ENCODE data around the gene BMF.
A peak's percentile ranks its signal among the peaks of the same experiment; 100 is the strongest.

The BMF gene

DNA sequence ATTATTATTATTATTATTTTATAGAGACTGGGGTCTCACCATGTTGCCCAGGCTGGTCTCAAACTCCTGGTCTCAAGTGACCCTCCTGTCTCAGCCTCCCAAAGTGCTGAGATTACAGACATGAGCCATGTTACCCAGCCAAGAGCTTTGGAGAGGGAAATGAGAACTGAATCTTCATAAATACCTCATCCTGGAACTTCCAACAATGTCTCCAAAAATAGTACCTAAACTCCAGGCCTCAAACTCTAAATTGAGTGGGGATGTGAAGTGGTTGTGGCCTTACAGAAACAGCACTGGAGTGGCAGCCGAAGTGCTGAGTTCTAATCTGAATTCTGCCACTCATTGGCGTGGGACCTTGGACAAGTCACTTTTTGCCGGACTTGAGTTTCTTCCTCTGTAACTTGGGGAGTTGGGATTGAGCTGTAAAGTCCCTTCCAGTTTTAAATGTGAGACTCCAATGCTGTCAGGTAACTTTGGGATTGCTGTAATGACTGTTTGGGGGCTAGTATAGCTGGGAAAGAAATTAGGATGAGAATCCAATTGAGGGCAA lies 59.7 kb downstream of the BMF start:
- TF ChIP-seq Cebpa-rat (IDR thresholded peaks at IDR 0.05), result no peak
- Histone ChIP-seq H3K4me2 (peak overlapping the region; percentile 66 to 96 (median 89)), H3K9me3 (replicated peaks in 1 of 11) (no peaks in the 10 kb centered on the region), H3K27ac (peak overlapping the region; percentile 79 to 95 (median 90)), H3K27me3 (no peaks in the 10 kb centered on the region), H3K9ac (peak overlapping the region; percentile 59 to 80 (median 73); a peak in 17 of 22 replicates), H3K4me3 (no peak overlapping the region), H3K4me1 (peaks cover 86 to 100% (median 98%) of the 10 kb centered on the region in 10 experiments), H3K36me3 (no peaks in the 10 kb centered on the region), H4K20me1 (no peaks in the 10 kb centered on the region)

DNA sequence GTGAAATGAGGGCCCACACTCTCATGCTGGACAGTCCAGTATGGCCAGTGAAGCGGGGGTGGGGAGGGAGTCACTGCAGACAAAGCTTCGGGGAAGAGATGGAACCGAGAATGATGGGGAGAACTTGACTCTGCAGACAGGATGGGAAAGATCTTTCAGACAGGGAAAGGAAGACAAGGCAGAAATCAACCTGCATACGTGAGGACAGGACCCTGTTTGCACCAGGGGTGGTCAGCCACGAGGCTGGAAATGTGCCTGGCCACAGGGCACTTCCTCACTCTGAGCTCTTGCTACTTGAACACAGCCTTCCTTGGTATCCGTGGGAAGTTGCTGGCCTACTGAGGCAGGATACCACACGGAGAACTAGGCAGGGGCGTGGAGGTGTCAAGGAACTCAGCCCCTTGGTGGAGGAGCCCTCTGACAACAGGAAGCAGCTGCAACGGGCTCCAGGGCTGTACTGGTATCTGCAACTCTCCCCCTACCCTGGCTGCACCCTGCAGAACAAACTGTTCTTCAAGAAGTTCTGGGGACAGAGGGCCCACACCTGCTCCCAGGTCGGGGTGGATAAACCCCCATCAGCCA lies 60.4 kb downstream of the BMF start:
- Histone ChIP-seq H3K9ac (peak overlapping the region; percentile 59 to 80 (median 73)), H3K4me2 (peak overlapping the region; percentile 66 to 96 (median 89)), H3K27me3 (no peaks in the 10 kb centered on the region), H3K27ac (peak overlapping the region; percentile 79 to 95 (median 90)), H4K20me1 (no peaks in the 10 kb centered on the region), H3K9me3 (replicated peaks in 1 of 11) (no peaks in the 10 kb centered on the region), H3K4me3 (peak overlapping the region in 1 of 10 experiments; percentile 17; a peak in 1 of 20 replicates), H3K36me3 (no peaks in the 10 kb centered on the region), H3K4me1 (peaks cover 79 to 99% (median 94%) of the 10 kb centered on the region in 10 experiments)
- no peak for TF ChIP-seq Cebpa-rat (IDR thresholded peaks at IDR 0.05)

DNA sequence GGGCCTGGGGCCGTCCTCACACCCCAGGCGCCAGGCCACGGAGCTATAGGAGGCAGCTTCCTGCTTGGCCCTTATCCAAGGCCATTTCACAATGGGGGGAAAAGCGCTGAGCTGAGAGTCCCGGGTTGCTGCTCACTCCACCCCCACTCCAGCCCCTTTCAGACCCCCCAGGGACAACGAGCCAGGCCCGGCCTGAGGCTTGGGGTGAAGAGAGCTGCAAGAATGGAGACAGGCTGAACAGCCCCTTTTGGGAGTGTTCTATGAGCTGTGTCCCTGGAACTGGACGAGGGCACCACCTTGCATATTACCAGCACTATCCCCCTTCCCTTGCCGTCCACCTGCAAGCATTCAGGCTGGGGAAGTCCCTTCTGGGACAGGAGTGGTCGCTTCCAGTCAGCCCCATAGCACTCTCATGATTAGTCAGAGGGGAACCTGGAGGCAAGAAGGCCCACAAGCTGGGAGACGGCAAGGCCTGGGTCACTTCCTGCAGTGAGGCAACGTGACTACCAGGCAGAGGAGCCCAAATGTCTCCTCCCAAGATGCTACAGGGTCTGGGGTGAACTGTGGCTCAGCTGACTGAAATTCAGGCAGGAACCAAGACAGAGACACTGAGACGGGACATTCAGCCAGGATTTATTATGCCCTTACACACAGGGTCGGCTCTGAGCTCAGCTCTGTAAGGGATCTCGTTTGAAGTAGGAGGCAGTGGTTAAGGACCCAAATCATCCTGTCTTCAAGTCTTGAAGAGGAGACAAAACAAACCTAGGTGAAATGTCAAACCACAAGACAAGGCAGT lies 61.1 kb downstream of the BMF start:
- H3K27me3 ChIP-seq, result no peaks in the 10 kb centered on the region
- H3K27ac ChIP-seq, result peak overlapping the region; percentile 79 to 95 (median 90)
- H3K36me3 ChIP-seq, result no peaks in the 10 kb centered on the region
- no peaks in the 10 kb centered on the region for H3K9me3 ChIP-seq (replicated peaks in 1 of 11)
- H3K4me3 ChIP-seq, result peak overlapping the region in 3 of 10 experiments; percentile 9 to 35 (median 31); a peak in 5 of 20 replicates
- H3K4me1 ChIP-seq, result peaks cover 72 to 98% (median 87%) of the 10 kb centered on the region in 10 experiments
- peak in 5 of 11 experiments; percentile 29 to 77 (median 55); a peak in 6 of 22 replicates for TF ChIP-seq Cebpa-rat (IDR thresholded peaks at IDR 0.05)
- peak overlapping the region; percentile 66 to 96 (median 89) for H3K4me2 ChIP-seq
- H3K9ac ChIP-seq, result peak overlapping the region; percentile 59 to 80 (median 73)
- H4K20me1 ChIP-seq, result no peaks in the 10 kb centered on the region

DNA sequence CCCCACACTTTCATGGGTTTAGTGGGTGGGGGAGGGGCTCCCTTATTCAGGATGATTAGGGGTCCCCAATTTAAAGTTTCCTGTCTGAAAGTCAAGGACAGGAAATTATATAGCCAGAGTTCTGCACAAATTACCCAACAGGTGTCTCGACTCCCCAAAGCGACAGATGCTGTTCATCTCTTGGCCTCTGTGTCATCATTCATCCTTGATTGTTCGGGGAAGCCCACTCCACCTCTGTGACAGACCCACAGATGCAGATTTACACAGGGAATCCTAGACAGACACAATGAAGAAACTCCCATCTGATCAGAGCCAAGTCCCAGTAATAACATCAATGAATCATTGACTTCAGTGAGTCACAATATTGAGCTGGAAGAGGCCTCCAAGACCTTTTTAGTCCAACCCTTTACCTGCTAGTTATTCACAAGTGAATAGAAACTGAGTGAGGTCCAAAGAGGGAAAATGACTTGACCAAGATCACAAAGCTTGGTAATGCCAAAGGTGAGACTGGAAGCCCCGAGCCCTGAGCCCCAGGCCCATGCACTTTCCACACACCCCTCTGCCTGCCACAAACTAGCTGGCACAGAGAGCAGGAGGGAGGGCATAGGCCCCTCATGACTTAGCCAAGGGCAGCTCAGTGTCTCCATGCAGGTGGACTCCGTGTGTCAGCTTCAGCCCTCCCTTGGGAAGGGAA lies 61.8 kb downstream of the BMF start:
- Histone ChIP-seq H3K36me3 (no peaks in the 10 kb centered on the region), H3K9me3 (replicated peaks in 1 of 11) (no peaks in the 10 kb centered on the region), H3K9ac (peak overlapping the region; percentile 59 to 80 (median 73)), H3K4me3 (peak overlapping the region in 2 of 10 experiments; percentile 31 to 35; a peak in 2 of 20 replicates), H4K20me1 (no peaks in the 10 kb centered on the region), H3K27ac (peak overlapping the region; percentile 79 to 95 (median 90)), H3K4me1 (peaks cover 65 to 91% (median 79%) of the 10 kb centered on the region in 10 experiments), H3K27me3 (no peaks in the 10 kb centered on the region), H3K4me2 (peak overlapping the region; percentile 66 to 96 (median 89))
- TF ChIP-seq Cebpa-rat (IDR thresholded peaks at IDR 0.05), result no peak

DNA sequence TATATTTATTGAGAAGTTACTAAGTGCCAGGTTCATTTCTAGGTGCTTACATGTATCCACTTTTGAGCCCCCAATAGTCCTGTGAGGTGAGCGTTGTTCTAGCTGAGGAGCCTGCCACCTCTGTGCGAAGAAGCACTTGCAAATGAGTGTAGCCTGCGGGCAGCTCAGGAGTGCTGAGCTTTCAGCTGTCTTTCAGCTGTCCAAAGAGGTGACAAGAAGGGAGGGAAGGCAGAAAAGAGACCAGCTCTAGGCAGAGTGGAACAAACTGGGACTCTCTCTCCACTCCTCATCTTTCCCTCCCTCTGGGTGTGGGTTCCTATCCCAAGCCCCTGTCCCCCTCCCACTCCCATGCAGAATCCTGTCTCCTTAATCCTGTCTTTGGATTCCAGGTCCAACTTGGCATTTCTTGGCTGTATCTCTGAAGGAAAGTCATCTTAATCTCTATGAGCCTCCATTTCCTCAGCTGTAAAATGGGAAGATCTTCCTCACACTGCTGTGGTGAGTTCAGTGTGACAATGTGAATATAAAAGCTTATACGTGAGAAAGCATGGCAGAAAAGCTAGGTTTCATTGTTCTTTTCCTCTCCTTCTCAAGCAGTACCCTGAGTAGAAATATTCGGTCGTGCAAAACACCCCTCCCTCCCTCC lies 63.0 kb downstream of the BMF start:
- no peak for TF ChIP-seq Cebpa-rat (IDR thresholded peaks at IDR 0.05)
- peaks cover 63 to 88% (median 70%) of the 10 kb centered on the region in 10 experiments for H3K4me1 ChIP-seq

DNA sequence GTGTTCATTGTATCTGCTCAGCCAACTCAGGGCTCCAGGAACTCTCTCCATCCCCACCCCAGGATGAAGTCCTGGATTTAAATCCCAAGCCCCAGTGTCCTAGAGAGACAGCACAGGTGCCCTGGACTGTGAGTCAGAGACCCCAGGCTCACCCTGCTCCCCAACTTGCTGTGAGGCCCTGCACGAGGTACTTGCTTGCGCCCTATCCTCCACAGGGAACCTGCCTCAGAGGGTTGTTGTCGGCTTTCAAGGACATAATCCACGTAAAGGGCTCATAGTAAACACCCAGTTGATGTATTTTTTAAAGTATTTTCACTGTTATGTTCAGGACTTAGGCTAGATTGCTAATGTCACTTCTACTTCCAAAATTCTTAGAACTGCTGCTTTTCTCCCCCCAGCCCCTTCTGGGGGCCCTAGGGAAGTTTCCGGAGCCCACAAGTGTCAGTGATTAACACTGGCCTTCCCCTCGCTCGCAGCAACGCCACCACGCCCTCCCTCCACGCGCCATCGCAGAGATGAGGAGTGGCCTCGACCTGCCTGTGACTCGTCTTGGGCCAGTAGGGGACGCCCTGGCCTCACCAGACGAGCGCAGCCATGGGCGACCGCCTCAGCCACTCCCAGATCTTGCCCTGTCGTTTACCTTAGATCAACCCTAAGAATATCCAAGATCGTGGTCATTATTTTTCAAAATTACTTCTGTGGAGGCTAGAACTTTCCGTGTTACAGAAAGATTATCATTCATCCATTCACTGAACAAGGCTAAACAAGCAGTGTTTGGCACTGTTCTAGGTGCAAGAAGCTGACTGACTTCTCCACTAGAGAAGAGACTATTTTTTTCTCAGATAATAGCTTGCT lies 63.7 kb downstream of the BMF start:
- Histone ChIP-seq H4K20me1 (no peaks in the 10 kb centered on the region), H3K36me3 (no peaks in the 10 kb centered on the region), H3K9me3 (replicated peaks in 1 of 11) (no peaks in the 10 kb centered on the region), H3K27ac (peak overlapping the region; percentile 44 to 89 (median 61); a peak in 21 of 22 replicates), H3K27me3 (no peaks in the 10 kb centered on the region), H3K9ac (peak overlapping the region; percentile 22 to 64 (median 56); a peak in 20 of 22 replicates), H3K4me2 (peak overlapping the region; percentile 65 to 96 (median 74)), H3K4me3 (peak overlapping the region in 3 of 10 experiments; percentile 3 to 18 (median 14); a peak in 4 of 20 replicates), H3K4me1 (peaks cover 62 to 88% (median 70%) of the 10 kb centered on the region in 10 experiments)
- TF ChIP-seq Cebpa-rat (IDR thresholded peaks at IDR 0.05), result no peak

More for the DNA sequence above, 63.0 kb downstream of the BMF start:
- H4K20me1 ChIP-seq, result no peaks in the 10 kb centered on the region
- peak overlapping the region; percentile 44 to 89 (median 61); a peak in 21 of 22 replicates for H3K27ac ChIP-seq
- no peaks in the 10 kb centered on the region for H3K36me3 ChIP-seq
- peak overlapping the region; percentile 65 to 96 (median 74) for H3K4me2 ChIP-seq
- H3K9me3 ChIP-seq (replicated peaks in 1 of 11), result no peaks in the 10 kb centered on the region
- H3K4me3 ChIP-seq, result 0 out of 20 replicates have a peak overlapping the region, but pooled peaks of 1 of the 10 experiments have one; percentile 3
- no peaks in the 10 kb centered on the region for H3K27me3 ChIP-seq
- peak overlapping the region; percentile 16 to 64 (median 46); a peak in 18 of 22 replicates for H3K9ac ChIP-seq

DNA sequence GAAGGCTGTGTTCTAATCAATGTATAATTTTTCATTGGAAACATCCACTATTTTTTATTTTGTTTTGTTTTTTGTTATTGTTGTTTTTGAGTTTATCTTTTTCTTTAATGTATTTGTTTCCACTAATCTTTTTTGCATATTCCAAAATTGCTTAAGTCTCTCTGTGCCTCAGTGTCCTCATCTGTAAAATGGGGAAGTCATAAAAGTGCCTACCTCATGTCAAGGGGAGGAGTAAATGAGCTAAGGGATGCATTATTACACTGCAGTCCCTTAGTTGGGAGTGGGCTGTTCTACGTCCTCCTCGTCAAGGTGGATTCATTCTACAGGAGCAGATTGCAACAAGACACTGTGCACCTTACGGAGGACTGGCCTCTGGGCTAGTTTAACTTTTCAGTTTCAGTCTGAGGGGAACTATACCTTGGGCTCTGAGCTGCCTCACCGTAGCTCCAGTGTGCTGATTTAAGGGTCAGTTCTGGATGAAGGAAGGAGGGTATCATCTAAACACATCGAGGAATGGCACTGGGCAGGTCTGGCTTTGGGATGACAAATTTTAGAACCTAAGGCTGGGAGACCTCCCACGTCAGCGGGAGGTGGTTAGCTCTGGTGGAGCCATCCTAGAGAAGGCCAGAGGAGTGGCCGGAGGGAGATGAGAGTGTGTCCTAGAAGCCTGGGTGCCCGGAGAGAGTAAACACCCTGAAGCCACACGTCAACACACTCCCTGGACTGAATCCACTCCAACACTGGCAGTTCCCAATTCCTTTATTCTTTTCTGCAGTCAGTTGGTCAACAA lies 64.6 kb downstream of the BMF start:
- Histone ChIP-seq H4K20me1 (no peaks in the 10 kb centered on the region), H3K27ac (peak overlapping the region in 8 of 11 experiments; percentile 0 to 85 (median 44); a peak in 12 of 22 replicates), H3K36me3 (no peaks in the 10 kb centered on the region), H3K27me3 (no peaks in the 10 kb centered on the region), H3K4me3 (peak overlapping the region in 1 of 10 experiments; percentile 14; a peak in 1 of 20 replicates), H3K9ac (peak overlapping the region in 9 of 11 experiments; percentile 22 to 64 (median 54); a peak in 14 of 22 replicates), H3K4me1 (peaks cover 60 to 83% (median 68%) of the 10 kb centered on the region in 10 experiments), H3K9me3 (replicated peaks in 1 of 11) (no peaks in the 10 kb centered on the region), H3K4me2 (peak overlapping the region; percentile 65 to 96 (median 74); a peak in 20 of 22 replicates)
- TF ChIP-seq Cebpa-rat (IDR thresholded peaks at IDR 0.05), result no peak

All from BLaER1 treated with 17β-estradiol and CSF1 and Interleukin-3, amounts not matched to agents 10 nM and 100 nM (cell line).